Hindlimb muscle (tissue), 1 donor: ENCODE results near the gene LY6G5C. TPM values are rescaled to one million over a fixed set of nuclear protein-coding genes. Genes with fewer than 3 reads are reported as not detected.
A peak's percentile ranks its signal among the peaks of the same experiment; 100 is the strongest.

Experiments used
- DNase-seq: peaks from one replicate; pipeline ENCODE4 v3.0.0-alpha.2; 2013
- polyA plus RNA-seq: library from polyadenylated mRNA; unstranded; fragments of 120-200 nt; gene quantifications from one replicate; pipeline ENCODE4 v1.2.1, GENCODE V29; 2013; ENCODE audit not compliant: insufficient read length

The LY6G5C gene
- polyA plus RNA-seq, 1 donor, result 6.3 TPM

- no peak for DNase-seq
Measured at GRCh38 chr6:31691078-31691463, 10.2 kb upstream of the LY6G5C start.

GRCh38 chr6:31690231-31691077 is 9.6 kb upstream of the LY6G5C start:
- no peak for DNase-seq

- no peak for DNase-seq
Measured at GRCh38 chr6:31689249-31690110, 8.6 kb upstream of the LY6G5C start.

- no peak for DNase-seq
Measured at GRCh38 chr6:31687860-31688693, 7.2 kb upstream of the LY6G5C start.

GRCh38 chr6:31687321-31687720 is 6.5 kb upstream of the LY6G5C start:
- no peak for DNase-seq

- DNase-seq, result no peak
Measured at GRCh38 chr6:31686483-31686882, 5.6 kb upstream of the LY6G5C start.

GRCh38 chr6:31683591-31683990 is 2.7 kb upstream of the LY6G5C start:
- no peak for DNase-seq

- peak; percentile 36 for DNase-seq
Measured at GRCh38 chr6:31681135-31681671, 336 bp upstream of the LY6G5C start.

GRCh38 chr6:31677955-31678354 is 2.9 kb downstream of the LY6G5C start:
- no peak for DNase-seq

GRCh38 chr6:31676904-31677303 is 4.0 kb downstream of the LY6G5C start:
- no peak for DNase-seq

GRCh38 chr6:31676322-31676903 is 4.5 kb downstream of the LY6G5C start:
- no peak for DNase-seq

GRCh38 chr6:31669676-31670075 is 11.2 kb downstream of the LY6G5C start, which contains the start of gene LY6G5B:
LY6G5B (plus strand) TSS chr6:31669976; CDS start chr6:31670951, 975 bp downstream.
- DNase-seq, result no peak

- DNase-seq, result no peak
Measured at GRCh38 chr6:31666337-31666965, 14.4 kb downstream of the LY6G5C start.

GRCh38 chr6:31665501-31666336 is 15.1 kb downstream of the LY6G5C start, which contains the start of gene CSNK2B:
CSNK2B (plus strand) TSS chr6:31666080; CDS start chr6:31666832, 752 bp downstream.
- DNase-seq, result peak; percentile 98

- DNase-seq, result peak; percentile 96
Measured at GRCh38 chr6:31664790-31665500, 15.9 kb downstream of the LY6G5C start, which contains the start of gene GPANK1. GPANK1 (minus strand) TSS chr6:31664997; CDS start chr6:31664478, 519 bp downstream.

- peak; percentile 59 for DNase-seq
Measured at GRCh38 chr6:31663961-31664789, 16.7 kb downstream of the LY6G5C start.

GRCh38 chr6:31663126-31663960 is 17.5 kb downstream of the LY6G5C start:
- no peak for DNase-seq
